Fibroblast of pulmonary artery (primary cell): ENCODE data around the gene SLA2.

ENCODE experiments used
- DNase-seq: peaks from one replicate; pipeline ENCODE4 v3.0.0-alpha.2; 2010; ENCODE audit warnings: low read depth
- H3K4me3 ChIP-seq: replicated peaks from 2 replicates; pipeline ENCODE4 v1.5.1; 2011; ENCODE audit warnings: low read depth, mild to moderate bottlenecking, control low read depth, low read length, moderate library complexity
- TF ChIP-seq, protein P1 (sequence below): IDR thresholded peaks from 2 replicates; pipeline ENCODE4 v1.5.1; 2011; ENCODE audit warnings: mild to moderate bottlenecking, control low read depth, low read length, inconsistent platforms; ENCODE audit errors: missing control alignments

SLA2 gene

DNA sequence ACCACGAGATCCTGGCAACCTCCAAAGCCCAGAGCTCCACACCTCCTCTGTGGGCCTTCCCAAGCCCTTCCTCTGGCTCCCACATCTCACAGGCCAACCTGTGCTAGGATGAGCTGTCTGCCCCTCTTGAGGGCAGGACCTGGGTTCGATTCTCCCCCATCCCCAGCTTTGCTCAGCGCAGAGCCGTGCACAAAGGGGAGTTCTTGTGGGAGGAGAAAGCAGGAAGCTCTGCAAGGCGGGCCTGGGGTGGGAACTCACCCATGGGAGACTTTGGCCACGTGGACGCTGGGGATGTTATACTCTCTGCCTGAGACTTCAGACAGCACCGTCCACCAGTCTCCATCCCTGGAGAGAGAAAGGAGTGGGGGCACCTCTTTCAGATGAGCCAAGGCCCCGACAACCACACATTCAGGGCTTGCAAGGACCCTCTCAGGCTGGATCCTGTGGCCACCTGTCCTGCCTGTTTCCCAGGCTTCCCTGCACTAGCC is 12.7 kb downstream of the SLA2 start:
- no peak overlapping the region for H3K4me3 ChIP-seq
- TF ChIP-seq, protein P1, sequence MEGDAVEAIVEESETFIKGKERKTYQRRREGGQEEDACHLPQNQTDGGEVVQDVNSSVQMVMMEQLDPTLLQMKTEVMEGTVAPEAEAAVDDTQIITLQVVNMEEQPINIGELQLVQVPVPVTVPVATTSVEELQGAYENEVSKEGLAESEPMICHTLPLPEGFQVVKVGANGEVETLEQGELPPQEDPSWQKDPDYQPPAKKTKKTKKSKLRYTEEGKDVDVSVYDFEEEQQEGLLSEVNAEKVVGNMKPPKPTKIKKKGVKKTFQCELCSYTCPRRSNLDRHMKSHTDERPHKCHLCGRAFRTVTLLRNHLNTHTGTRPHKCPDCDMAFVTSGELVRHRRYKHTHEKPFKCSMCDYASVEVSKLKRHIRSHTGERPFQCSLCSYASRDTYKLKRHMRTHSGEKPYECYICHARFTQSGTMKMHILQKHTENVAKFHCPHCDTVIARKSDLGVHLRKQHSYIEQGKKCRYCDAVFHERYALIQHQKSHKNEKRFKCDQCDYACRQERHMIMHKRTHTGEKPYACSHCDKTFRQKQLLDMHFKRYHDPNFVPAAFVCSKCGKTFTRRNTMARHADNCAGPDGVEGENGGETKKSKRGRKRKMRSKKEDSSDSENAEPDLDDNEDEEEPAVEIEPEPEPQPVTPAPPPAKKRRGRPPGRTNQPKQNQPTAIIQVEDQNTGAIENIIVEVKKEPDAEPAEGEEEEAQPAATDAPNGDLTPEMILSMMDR = no peak
- DNase-seq = no peak

DNA sequence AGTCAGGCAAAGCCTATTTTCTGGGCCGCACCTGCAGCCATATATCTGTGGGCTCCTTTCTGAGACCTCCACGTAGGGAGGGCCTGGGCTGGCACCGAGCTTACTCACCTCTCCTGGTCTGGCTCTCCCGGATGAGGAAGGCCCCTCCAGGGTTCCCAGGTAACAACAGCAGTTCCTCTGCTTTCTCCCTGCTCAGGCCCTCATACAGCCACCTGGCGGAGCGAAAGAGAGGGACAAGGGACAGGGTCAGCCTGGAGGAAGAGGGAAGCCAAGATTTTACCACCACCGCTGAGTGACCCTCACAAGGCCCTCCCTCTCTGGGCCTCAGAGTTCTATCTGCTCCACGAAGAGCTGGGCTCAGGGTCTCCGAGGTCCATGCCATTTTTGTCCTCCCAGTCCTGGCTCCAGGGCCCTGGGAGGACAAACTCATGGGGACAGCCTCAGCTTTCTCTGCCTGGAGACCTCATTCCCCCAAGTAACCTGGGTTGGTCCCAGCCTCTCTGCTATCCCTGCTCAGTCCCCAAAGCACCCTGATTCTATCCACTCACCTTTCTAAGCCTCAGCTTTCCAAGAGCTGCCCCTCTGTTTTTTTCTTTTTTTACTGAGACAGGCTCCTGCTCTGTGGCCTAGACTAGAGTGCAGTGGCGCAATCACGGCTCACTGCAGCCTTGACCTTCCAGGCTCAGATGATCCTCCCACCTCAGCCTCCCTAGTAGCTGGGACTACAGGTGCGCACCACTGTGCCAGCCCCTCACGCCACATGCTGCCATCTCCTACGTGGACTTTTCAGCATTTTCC is 13.3 kb downstream of the SLA2 start:
- TF ChIP-seq, protein P1 = no peak
- no peak for DNase-seq
- H3K4me3 ChIP-seq = no peak overlapping the region

DNA sequence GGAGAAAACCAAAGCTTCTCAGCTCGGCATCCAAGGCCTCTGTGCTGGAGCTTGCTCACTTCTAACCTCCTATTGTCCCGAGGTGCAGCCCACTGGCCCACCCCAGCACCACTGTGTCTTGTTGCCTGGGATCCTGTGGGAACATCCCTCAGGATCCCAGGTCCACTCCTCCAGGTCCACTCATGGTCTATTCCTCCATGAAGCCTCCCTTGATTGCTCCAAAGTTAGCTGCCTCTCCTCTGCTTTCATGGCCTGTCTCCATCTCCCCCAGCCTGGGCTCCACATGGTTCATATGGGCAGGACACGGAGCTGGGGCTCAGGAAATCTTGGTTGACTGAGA is 13.9 kb downstream of the SLA2 start:
- no peak overlapping the region for H3K4me3 ChIP-seq
- DNase-seq = no peak
- TF ChIP-seq, protein P1 = no peak

DNA sequence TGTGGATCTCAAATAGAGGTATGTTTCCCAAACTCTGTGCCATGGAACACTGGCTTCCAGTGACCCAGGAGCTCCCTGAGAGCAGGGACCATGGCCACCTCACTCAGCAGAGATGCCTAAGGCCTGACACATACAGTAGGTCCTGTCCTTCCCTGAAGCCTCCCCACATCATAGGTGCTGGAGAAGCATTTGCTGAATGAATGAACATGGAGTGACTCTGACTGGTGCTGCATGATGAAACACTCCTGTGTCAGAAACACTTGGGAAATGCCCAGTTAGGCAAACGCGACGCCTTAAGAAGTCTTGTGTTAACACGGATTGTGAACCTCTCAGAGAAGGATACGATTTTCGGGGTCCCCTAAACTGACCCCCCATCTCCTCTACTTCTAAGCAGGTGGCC is 14.3 kb downstream of the SLA2 start:
- TF ChIP-seq, protein P1 = no peak
- no peak overlapping the region for H3K4me3 ChIP-seq
- DNase-seq = no peak

DNA sequence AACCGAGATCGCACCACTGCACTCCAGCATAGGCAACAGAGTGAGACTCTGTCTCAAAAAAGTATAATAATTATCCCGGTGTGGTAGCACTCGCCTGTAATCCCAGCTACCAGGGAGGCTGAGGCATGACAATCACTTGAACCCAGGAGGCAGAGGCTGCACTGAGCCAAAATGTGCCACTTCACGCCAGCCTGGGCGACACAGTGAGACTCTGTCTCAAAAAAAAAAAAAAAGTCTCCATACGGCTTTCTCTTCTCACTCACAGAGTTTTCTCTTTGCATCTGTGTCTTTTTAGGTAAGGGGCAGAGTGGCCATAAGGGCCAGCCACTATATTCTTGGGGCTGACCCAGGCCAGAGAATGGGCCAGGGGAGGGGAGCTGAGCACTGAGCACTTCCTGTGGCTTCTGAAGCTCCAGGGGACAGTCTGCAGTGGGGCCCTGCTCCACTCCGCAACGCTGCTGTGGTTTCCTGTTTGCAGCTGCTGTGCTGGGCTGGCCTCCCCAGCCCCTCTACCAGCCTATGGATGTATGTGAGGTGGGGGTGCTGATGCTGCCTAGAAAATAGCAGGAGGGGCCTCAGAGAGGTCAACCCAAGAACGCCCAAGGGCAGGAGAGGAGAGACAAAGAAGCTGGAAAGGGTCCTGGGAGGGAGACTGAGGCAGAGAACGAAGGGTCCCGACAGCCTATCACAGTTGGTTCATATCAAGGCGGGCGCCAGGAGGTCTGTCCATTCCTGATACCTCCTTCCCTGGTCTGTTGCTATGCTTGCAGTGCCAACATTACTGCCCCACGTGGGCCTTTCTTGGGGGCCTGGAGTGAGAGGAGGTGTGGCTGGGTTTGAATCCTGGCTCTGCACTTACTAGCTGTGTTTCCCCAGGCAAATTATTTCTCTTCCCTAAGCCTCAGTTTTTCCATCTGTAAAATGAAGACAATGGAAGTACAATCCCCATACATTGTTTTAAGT is 16.0 kb downstream of the SLA2 start:
- no peak overlapping the region for H3K4me3 ChIP-seq
- TF ChIP-seq, protein P1 = no peak
- DNase-seq = no peak

DNA sequence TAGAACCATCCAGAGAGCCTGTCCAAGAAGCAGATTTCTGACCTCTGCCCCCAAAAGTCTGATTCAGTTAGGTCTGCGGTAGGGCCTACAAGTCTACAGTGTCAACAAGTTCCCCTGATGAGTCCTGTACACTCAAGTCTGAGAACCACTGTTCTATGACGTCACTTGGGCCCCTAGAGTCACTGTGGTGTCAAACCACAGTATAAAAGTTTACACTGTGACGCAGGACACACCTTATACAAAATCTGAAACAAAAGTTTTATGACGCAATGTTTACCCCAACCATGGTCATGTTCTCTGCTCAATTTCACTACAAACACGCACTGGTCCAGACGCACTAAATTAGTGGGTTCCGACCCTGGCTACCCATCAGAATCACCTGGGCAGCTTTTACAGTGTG is 17.9 kb downstream of the SLA2 start:
- no peak for DNase-seq
- TF ChIP-seq, protein P1 = no peak

More for the DNA sequence above, 17.9 kb downstream of the SLA2 start:
- H3K4me3 ChIP-seq = no peak overlapping the region
